Right lobe of liver (tissue), 6 donors: Measurements from ENCODE around the gene BAIAP2. TPM values are rescaled to one million over a fixed set of nuclear protein-coding genes. Genes with fewer than 3 reads are reported as not detected.
A peak's percentile ranks its signal among the peaks of the same experiment; 100 is the strongest.

Source experiments
- ATAC-seq, 4 donors: fragments of 200-7000 bp; cut with Tn5 transposase; one replicate each; pipeline ENCODE4 v1.9.1; 2020; ENCODE audit warnings: mild to moderate bottlenecking in 4 of 4, moderate library complexity in 4 of 4
- DNase-seq, 3 donors: peaks; one replicate each; pipeline ENCODE4 v3.0.0-alpha.2; 2020
- H3K27ac ChIP-seq, 3 donors: fragments of 200-600 bp; one replicate each; pipeline ENCODE4 v1.8.0; 2022
- H3K27me3 ChIP-seq, 2 donors: fragments of 200-600 bp; one replicate each; pipeline ENCODE4 v1.8.0; 2022
- H3K36me3 ChIP-seq, 4 donors: fragments of 200-600 bp; sonication (generic) in 1 of 4; one replicate each; pipeline versions ENCODE4 v1.5.1 to v1.8.0; 2017 to 2022; ENCODE audit warnings: control low read depth in 1 of 4
- H3K4me1 ChIP-seq, 4 donors: fragments of 200-600 bp; sonication (generic) in 1 of 4; one replicate each; pipeline versions ENCODE4 v1.5.1 to v1.8.0; 2017 to 2022; ENCODE audit warnings: control low read depth in 1 of 4
- H3K4me3 ChIP-seq, 3 donors: fragments of 200-600 bp; one replicate each; pipeline ENCODE4 v1.8.0; 2022
- H3K9me3 ChIP-seq, 4 donors: fragments of 200-600 bp; sonication (generic) in 1 of 4; one replicate each; pipeline versions ENCODE4 v1.5.1 to v1.8.0; 2017 to 2022; ENCODE audit warnings: control low read depth in 1 of 4
- POLR2A ChIP-seq: fragments of 450-650 bp; IDR thresholded peaks from one replicate; pipeline ENCODE4 v1.6.1; 2017; ENCODE audit warnings: antibody characterized with exemption, mild to moderate bottlenecking
- WGBS: methylation state at CpG from one replicate; pipeline ENCODE4 v1.1.6; 2018; ENCODE audit warnings: low coverage, low lambda C conversion rate; ENCODE audit not compliant: insufficient coverage; ENCODE audit errors: missing lambda C conversion rate; 5-methylcytosine and 5-hydroxymethylcytosine counted together
- intact Hi-C, 2 donors: fragments of 100-400 bp; cut with DNase I; formaldehyde crosslinking; loops; one replicate each; pipeline versions ENCODE4 v1.11.2 to v1.14.1; 2022
- total RNA-seq, 6 experiments: library from RNA; depleted of rRNA in 2 of 6; stranded (reverse); fragments of >200 nt in 2 of 6; fragmentation: NEBNext Ultra II Directional in 3 of 6; extraction: Animal tissue kit (Norgen Biotek cat#: 25700) in 3 of 6; gene quantifications; one replicate each; pipeline versions ENCODE4 v1.1.0 to v1.2.4, GENCODE V29; 2016 to 2023
- TF ChIP-seq, protein P1 (sequence below), 4 donors: fragments of 200-600 bp in 3 of 4; fragments of 450-650 bp in 1 of 4; IDR thresholded peaks; one replicate each; pipeline versions ENCODE4 v1.5.1 to v1.8.0; 2016 to 2022; ENCODE audit warnings: antibody characterized with exemption in 4 of 4, mild to moderate bottlenecking in 2 of 4
- donor health status: DM: no; HTN: yes; CAD: no.
- donor health status: DM: no; HTN: no; CAD: no.
- donor health status: DM: no; HTN: no; CAD: no.
- donor health status: DM: no; HTN: yes; CAD: no.
- donor health status: DM: no; HTN: yes; CAD: no.

Gene BAIAP2
- total RNA-seq, 6 experiments from 2014 or later = 46.6 to 139 (median 63.3) TPM

- Histone ChIP-seq H3K4me3 (no peak overlapping the region), H3K27ac (no peak overlapping the region), H3K9me3 (no peaks in the 10 kb centered on the region), H3K36me3 (no peaks in the 10 kb centered on the region), H3K27me3 (no peaks in the 10 kb centered on the region), H3K4me1 (peaks cover 0 to 18% (median 6%) of the 10 kb centered on the region in 4 donors)
- DNase-seq = no peak
- TF ChIP-seq, protein P1, sequence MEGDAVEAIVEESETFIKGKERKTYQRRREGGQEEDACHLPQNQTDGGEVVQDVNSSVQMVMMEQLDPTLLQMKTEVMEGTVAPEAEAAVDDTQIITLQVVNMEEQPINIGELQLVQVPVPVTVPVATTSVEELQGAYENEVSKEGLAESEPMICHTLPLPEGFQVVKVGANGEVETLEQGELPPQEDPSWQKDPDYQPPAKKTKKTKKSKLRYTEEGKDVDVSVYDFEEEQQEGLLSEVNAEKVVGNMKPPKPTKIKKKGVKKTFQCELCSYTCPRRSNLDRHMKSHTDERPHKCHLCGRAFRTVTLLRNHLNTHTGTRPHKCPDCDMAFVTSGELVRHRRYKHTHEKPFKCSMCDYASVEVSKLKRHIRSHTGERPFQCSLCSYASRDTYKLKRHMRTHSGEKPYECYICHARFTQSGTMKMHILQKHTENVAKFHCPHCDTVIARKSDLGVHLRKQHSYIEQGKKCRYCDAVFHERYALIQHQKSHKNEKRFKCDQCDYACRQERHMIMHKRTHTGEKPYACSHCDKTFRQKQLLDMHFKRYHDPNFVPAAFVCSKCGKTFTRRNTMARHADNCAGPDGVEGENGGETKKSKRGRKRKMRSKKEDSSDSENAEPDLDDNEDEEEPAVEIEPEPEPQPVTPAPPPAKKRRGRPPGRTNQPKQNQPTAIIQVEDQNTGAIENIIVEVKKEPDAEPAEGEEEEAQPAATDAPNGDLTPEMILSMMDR (IDR thresholded peaks at IDR 0.05) = no peak
- TF ChIP-seq POLR2A = no peak
- ATAC-seq = no peak
- intact Hi-C loops = loop anchor here (5.0 to 10.0 kb wide), 3 partner anchors 72 to 222 kb away; no protein-coding TSS in a partner anchor
- WGBS = 82% methylated on average over 4 of the region's 6 CpGs
These were observed 12.6 kb upstream of the BAIAP2 start for GRCh38 chr17:81022344-81022676.

- intact Hi-C loops = loop anchor here (10.0 kb wide), 2 partner anchors 70 to 220 kb away; no protein-coding TSS in a partner anchor
These were observed 9.7 kb upstream of the BAIAP2 start for GRCh38 chr17:81025065-81025740.

GRCh38 chr17:81025741-81026129, 9.2 kb upstream of the BAIAP2 start:
- H3K4me3 ChIP-seq = no peak overlapping the region
- H3K4me1 ChIP-seq = peaks cover 0 to 21% (median 7%) of the 10 kb centered on the region in 4 donors
- WGBS = 80% methylated on average over 4 of the region's 22 CpGs
- H3K9me3 ChIP-seq = no peaks in the 10 kb centered on the region
- H3K27ac ChIP-seq = no peak overlapping the region
- DNase-seq (peak in 2 of 3 donors; percentile 40 to 44), ATAC-seq (no peak)
- no peaks in the 10 kb centered on the region for H3K27me3 ChIP-seq
- no peak for TF ChIP-seq POLR2A
- TF ChIP-seq, protein P1 (IDR thresholded peaks at IDR 0.05) = no peak
- intact Hi-C loops = loop anchor here (10.0 kb wide), 2 partner anchors 69 to 219 kb away; no protein-coding TSS in a partner anchor
- no peaks in the 10 kb centered on the region for H3K36me3 ChIP-seq

More at GRCh38 chr17:81025065-81025740, 9.7 kb upstream of the BAIAP2 start:
- TF ChIP-seq POLR2A = no peak
- TF ChIP-seq, protein P1 (IDR thresholded peaks at IDR 0.05) = no peak
- H3K4me3 ChIP-seq = no peak overlapping the region
- DNase-seq = peak in 2 of 3 donors; percentile 48 to 52
- no peaks in the 10 kb centered on the region for H3K27me3 ChIP-seq
- peaks cover 0 to 18% (median 6%) of the 10 kb centered on the region in 4 donors for H3K4me1 ChIP-seq
- 60% methylated on average over 11 of the region's 16 CpGs for WGBS
- H3K36me3 ChIP-seq = no peaks in the 10 kb centered on the region
- peak in 3 of 4 donors; percentile 9 to 26 (median 23) for ATAC-seq
- H3K27ac ChIP-seq = no peak overlapping the region
- no peaks in the 10 kb centered on the region for H3K9me3 ChIP-seq

DNA sequence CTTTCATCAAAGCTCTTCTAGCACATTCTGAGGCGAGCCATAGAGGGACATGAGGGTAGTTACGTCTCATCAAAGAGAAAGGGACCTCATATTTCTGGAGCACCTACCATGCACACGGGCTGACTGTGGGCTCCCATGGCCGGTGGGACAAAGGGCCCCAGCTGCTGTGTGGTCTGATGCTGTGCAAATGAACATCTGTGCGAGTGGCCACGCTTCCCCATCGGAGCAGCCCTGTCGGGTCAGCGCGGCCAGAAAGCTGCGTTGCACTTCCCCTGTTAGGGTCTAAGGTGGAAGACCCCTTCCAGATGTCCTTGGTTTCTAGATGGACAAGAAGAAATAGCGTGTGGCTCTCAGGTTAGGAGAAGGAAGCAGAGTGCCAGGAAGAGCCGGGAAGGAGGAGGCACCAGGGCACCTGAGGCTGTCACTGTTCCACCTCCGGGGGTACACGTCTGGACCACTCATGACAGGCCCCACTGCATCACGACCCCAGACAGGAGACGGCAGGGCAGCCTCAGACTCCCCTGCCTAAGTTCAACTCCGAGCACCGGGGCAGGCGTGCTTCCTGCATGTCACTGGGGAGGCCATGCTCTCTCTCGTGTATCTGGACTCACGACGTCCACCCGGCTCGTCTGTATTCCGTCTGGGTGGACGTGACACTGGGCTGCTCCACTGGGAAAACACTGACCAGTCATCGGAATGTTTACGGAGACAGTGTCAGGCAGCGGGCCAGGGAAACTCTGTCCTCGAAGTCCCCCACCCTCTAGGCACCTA, 8.5 kb upstream of the BAIAP2 start:
- H3K27ac ChIP-seq = no peak overlapping the region
- H3K36me3 ChIP-seq = no peaks in the 10 kb centered on the region
- 56% methylated on average over 25 of the region's 31 CpGs for WGBS
- no peaks in the 10 kb centered on the region for H3K9me3 ChIP-seq
- intact Hi-C loops = loop anchor here (10.0 kb wide), 2 partner anchors 68 to 218 kb away; no protein-coding TSS in a partner anchor
- DNase-seq = peak; percentile 49 to 62 (median 54)
- TF ChIP-seq, protein P1 (IDR thresholded peaks at IDR 0.05) = no peak
- peaks cover 0 to 26% (median 11%) of the 10 kb centered on the region in 4 donors for H3K4me1 ChIP-seq
- H3K27me3 ChIP-seq = no peaks in the 10 kb centered on the region
- H3K4me3 ChIP-seq = no peak overlapping the region
- ATAC-seq = peak in 1 of 4 donors; percentile 15
